Omental fat pad (tissue), 4 donors: ENCODE results near the gene GPRC5B. TPM values are rescaled to one million over a fixed set of nuclear protein-coding genes. Genes with fewer than 3 reads are reported as not detected.

Experiments
- ATAC-seq: fragments of 150-250 bp; one replicate; pipeline ENCODE4 v1.9.1; 2016; ENCODE audit warnings: mild to moderate bottlenecking, moderate library complexity; ENCODE audit not compliant: low FRiP score
- DNase-seq: peaks from one replicate; pipeline ENCODE4 v3.0.0-alpha.2; 2019; ENCODE audit warnings: low spot score
- CTCF ChIP-seq, 3 donors: fragments of 450-650 bp; IDR thresholded peaks; one replicate each; pipeline ENCODE4 v1.5.1; 2016 to 2017; ENCODE audit warnings: antibody characterized with exemption in 3 of 3, mild to moderate bottlenecking in 3 of 3, moderate library complexity in 2 of 3
- total RNA-seq, 4 donors: library from RNA; depleted of rRNA; stranded (reverse); fragments of >200 nt; gene quantifications; one replicate each; pipeline ENCODE4 v1.1.0, GENCODE V29; 2016

The GPRC5B gene
- total RNA-seq, 4 donors from 2014 or later = 15.4 to 36.3 (median 30.7) TPM

DNA sequence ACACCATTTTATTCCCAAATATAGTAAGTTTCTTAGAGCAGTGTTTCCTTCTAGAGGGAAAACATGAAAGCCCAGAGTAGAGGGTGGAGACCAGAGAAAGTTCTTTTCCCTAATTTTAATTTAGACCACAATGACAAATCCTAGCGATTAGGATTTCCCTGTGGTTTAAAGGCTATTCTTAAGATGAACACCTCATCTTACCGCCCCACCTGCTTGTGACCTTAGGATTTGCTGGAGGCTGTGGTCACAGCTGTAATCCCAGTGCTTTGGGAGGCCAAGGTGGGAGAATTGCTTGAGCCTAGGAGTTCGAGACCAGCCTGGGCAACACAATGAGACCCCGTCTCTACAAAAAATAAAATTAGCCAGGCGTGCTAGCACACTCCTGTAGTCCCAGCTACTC, 51.1 kb downstream of the GPRC5B start:
- no peak for TF ChIP-seq CTCF (IDR thresholded peaks at IDR 0.05)
- DNase-seq = no peak
- no peak for ATAC-seq

- DNase-seq (no peak), ATAC-seq (no peak)
- TF ChIP-seq CTCF (IDR thresholded peaks at IDR 0.05) = no peak
Measured at GRCh38 chr16:19833176-19833575, 51.5 kb downstream of the GPRC5B start.

- TF ChIP-seq CTCF (IDR thresholded peaks at IDR 0.05) = no peak
- no peak for DNase-seq
- no peak for ATAC-seq
Measured at GRCh38 chr16:19831678-19832077, 53.0 kb downstream of the GPRC5B start.

- TF ChIP-seq CTCF (IDR thresholded peaks at IDR 0.05) = no peak
- ATAC-seq = no peak
- no peak for DNase-seq
Measured at GRCh38 chr16:19830902-19831560, 53.6 kb downstream of the GPRC5B start.

DNA sequence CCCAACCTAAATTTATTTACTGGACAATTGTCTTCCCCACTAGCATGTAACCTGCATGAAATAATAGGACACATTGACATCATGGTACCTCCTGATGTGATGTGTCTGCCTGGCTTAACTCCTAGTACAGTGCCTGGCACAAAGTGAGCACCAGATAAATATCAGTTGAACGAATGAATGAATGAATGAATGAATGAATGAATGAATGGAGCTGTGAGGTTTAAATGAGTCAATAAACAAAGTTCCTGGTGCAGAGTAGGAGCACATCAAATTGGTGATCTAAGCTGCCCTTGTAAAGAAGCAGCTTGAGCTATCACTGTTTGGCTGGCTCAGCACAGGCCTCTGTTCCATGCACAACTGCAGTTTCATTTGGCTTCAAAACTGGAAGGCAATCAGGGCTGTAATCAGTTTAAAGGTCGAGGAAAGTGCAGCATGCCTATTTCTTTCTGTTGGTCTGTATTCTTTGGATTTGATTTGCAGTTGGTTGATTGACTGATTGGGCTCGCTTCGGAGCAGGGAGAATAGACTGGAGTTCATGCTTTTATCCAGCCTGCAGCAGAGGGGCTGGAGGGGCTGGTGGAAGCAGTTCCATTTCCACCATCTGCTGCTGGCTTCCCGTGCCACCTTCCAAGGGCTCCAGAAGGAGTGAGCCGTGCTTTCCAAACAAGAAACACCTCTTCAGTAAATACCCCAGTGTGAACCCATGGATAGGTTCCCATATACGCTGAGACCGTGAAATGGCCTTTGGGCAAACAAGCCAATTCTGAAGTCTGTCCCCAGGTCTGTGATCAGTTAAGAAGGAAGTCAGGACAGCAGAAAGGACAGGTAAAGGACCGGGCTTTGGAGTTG, 54.6 kb downstream of the GPRC5B start:
- no peak for TF ChIP-seq CTCF (IDR thresholded peaks at IDR 0.05)
- DNase-seq (no peak), ATAC-seq (no peak)

GRCh38 chr16:19824216-19824615, 60.4 kb downstream of the GPRC5B start:
- no peak for ATAC-seq
- no peak for DNase-seq
- TF ChIP-seq CTCF (IDR thresholded peaks at IDR 0.05) = no peak

DNA sequence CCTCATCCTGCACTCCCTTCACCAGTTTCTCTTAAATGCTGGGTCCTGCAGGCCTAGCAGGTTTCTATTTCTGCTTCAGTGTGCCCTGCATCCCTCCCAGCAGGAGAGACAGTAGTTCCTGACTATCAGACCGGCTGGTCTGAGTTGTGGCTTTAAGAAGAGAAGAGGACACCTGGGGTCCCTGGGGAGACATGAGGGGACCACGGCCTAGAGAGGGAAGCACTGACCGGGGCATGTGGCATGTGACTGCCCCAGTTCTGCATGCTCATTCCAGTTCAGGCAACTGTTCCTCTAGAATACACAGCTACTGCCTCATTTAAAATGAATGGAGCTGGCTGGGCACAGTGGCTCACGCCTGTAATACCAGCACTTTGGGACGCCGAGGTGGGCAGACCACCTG, 61.3 kb downstream of the GPRC5B start:
- no peak for ATAC-seq
- DNase-seq = no peak
- no peak for TF ChIP-seq CTCF (IDR thresholded peaks at IDR 0.05)
